HG03039 (cell line): Measurements from ENCODE around the gene CKM.
"Not testable (repeated sequence)": the region's sequence is repeated elsewhere in the genome, so short reads cannot be mapped to it uniquely, and the experiment has no call there.

ENCODE experiments used
- ATAC-seq: cut with Tn5 transposase; IDR thresholded peaks from one replicate; pipeline ENCODE4 v1.9.1; 2021; ENCODE audit warnings: mild to moderate bottlenecking, moderate library complexity; ENCODE audit not compliant: unreplicated experiment

CKM gene

GRCh38 chr19:45349430-45349941, 26.8 kb upstream of the CKM start:
- ATAC-seq: no peak

DNA sequence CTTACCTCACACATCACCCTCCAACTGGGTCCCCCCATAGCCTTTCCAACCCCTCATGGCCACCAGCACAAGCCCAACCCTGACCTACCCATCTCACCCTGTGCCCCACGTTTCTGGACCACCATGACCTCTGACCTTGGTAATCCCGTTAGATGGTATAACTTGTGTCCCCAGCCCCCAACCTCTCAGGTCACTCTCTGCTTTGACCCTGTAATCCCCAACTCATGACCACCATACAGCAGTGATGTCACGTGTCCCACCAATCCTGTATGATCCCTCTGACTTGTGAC, 26.4 kb upstream of the CKM start:
- ATAC-seq: no peak

DNA sequence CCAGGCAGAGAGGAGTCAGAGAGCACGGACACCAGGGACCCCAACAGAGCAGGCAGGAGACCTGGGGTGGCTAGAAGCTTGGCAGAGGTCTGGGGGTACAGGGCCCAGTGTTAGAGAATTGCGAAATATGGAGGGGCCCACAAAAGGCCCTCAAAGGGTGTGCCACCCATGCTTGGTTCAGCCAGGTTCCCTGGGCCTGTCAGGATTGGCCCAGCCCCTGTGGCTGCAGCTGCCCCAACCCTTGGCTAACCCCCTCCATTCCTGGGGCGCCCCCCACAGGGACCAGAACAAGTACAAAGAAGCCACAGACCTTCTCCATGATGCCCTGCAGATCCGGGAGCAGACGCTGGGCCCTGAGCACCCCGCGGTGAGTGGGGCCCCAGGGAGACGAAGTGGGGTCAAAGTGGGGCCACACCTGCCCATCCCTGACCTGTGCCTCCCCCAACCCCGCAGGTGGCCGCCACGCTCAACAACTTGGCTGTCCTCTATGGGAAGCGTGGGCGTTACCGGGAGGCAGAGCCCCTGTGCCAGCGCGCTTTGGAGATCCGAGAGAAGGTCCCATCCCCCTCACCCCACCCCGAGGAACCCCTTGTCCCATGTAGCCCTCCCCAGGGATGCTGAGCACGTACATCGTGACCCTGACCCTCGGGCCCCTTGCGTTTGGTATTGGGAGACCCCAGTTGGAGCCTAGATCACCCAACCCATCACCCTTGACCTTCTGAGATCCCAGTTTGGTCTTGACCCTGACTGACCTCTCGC, 25.9 kb upstream of the CKM start:
- no peak for ATAC-seq

DNA sequence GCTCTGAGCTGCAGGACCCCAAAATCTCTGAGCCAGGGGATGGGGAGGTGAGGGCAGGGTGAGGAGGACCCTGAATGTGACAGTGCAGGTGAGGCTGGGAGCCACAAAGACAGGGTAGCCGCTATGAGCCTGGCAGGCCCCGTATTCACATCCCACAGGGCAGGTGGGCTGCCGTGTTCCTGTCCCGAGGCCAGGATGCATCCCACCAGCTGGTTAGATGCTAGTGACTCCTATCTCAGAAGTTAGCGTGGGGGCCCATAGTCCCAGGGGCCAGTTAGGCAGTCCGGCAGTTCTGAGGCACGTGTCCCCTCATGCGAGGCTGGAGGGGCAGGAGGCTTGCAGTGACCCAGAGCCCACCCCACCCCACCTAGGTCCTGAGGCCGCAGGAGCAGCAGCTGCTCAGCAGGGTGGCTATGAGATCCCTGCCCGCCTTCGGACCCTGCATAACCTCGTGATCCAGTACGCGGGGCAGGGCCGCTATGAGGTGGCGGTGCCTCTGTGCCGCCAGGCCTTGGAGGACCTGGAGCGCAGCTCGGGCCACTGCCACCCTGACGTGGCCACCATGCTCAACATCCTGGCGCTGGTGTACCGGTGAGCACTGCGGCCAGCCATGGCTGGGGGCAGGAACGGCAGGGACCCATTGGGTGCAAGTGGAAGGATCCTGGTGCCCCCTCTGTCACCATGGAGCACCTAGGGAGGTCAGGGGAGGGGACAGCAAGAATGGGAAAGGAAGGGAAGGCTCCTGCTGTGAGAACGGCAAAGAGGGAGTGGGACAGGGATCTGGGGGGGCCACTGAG, 25.1 kb upstream of the CKM start:
- ATAC-seq: no peak

- ATAC-seq: no peak
These were observed 23.8 kb upstream of the CKM start for GRCh38 chr19:45346449-45346848.

- ATAC-seq: no peak
These were observed 22.8 kb upstream of the CKM start for GRCh38 chr19:45345506-45345860.

- ATAC-seq: no peak
These were observed 22.2 kb upstream of the CKM start for GRCh38 chr19:45344621-45345505.

DNA sequence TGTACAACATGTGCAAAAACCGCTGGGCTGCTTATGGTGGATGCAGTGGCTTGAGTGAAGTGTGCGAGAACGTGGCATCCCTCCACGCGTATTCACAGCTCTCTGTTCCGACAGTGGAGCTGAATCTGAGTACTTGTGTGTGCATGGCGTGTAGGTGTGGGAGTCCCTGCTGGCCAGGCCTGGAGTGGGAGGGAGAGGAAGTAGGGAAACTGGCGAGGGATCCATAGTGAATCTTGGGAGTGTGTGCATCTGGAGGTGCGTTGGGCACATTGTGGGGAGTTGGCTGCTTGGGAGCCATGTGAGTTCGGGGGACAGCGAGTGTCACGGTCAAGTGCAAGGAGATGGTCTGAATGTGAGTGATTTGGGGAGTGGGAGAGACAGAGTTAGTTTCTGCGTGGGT, 20.2 kb upstream of the CKM start:
- no peak for ATAC-seq

- ATAC-seq: no peak
These were observed 18.3 kb upstream of the CKM start for GRCh38 chr19:45340899-45341453.

DNA sequence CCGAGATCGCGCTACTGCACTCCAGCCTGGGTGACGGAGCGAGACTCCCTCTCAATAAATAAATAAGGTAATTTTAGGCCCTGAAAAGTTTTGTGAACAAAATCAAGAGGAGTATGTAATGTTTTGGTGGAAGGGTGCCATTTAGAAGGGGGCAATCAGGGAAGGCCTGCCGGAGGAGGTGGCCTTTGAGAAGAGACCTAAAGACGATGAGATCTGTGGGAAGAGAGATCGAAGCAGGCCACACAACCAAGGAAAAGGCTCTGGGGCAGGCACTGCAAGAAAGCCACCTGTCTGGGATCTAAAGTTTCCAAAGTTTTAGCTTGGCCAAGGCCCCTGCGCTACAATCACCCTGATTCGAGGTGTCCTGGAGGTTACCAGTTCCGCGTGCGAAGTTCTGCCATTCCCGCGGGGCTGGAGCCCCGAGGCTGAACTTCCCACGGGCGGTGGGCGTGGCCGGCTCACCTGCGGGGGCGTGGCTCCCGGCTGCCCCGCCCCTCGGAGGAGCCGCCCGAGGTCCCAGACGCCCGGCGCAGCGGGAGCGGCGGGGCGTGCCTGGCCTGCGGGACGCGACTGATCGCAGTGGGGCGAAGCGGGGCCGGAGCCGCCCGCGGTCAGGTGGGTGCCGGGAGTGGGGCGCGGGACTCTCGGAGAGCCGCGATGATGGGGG, 17.7 kb upstream of the CKM start, which contains the start of gene KLC3:
Gene KLC3 (plus strand): TSS at position 519 of the 667 bp plus-strand sequence. CDS start 4,792 bp downstream, outside the sequence.
- ATAC-seq: no peak

DNA sequence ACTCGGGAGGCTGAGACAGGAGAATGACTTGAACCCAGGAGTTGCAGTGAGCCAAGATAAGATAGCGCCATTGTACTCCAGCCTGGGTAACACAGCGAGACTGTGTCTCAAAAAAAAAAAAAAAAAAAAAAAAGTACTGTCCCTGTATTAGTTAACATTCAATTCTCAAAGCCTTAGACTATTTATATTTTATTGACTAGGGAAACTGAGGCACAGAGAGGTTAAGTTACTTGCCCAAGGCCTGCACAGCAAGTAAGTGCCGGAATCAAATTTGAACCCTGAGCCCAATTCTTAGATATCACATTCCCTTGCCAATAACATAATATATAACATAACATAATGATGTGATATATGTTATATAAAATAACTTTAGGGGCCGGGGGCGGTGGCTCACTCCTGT, 17.0 kb upstream of the CKM start:
- ATAC-seq: no peak

DNA sequence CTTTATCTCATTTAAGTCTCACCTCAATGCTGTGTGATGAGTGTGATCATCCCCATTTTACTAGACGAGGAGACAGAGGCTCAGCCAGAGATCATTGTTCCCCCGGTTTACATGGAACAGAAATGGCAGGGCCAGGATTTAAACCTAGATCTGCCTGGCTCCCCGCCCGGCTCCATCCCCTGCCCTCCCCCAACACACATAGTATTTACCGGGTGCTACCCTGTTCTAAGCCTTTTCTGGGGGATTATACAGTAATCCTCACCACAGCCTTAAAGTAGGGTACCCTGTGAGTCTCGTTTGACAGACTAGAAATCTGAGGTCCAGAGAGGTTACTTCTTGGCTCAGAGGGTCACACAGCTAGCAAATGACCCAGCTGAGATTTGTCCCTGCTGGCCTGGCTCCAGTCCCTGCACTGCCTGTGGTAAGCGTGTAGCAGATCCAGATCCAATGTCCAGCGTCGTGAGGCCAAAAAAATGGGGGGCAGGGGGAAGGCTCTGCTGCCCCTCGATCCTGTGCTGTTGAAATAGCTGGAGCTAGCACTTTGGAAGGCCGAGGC, 14.1 kb upstream of the CKM start:
- ATAC-seq: no peak

DNA sequence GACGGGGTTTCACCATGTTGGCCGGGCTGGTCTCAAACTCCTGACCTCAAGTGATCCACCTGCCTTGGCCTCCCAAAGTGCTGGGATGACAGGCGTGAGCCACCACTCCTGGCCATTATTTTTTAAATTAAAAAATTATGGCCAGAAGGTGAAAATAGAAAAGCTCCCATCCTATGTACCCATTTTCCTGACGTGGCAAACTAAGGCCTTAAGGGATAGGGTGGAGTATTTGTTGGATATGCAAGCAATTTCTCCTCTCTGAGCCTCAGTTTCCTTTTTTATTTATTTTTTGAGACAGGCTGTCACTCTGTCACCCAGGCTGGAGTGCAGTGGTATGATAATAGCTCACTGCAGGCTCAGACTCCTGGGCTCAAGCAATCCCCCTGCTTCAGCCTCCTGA, 12.2 kb upstream of the CKM start:
- not testable (repeated sequence) for ATAC-seq

GRCh38 chr19:45333609-45334303, 11.1 kb upstream of the CKM start:
- ATAC-seq: no peak

GRCh38 chr19:45331411-45331810, 8.7 kb upstream of the CKM start:
- no peak for ATAC-seq

DNA sequence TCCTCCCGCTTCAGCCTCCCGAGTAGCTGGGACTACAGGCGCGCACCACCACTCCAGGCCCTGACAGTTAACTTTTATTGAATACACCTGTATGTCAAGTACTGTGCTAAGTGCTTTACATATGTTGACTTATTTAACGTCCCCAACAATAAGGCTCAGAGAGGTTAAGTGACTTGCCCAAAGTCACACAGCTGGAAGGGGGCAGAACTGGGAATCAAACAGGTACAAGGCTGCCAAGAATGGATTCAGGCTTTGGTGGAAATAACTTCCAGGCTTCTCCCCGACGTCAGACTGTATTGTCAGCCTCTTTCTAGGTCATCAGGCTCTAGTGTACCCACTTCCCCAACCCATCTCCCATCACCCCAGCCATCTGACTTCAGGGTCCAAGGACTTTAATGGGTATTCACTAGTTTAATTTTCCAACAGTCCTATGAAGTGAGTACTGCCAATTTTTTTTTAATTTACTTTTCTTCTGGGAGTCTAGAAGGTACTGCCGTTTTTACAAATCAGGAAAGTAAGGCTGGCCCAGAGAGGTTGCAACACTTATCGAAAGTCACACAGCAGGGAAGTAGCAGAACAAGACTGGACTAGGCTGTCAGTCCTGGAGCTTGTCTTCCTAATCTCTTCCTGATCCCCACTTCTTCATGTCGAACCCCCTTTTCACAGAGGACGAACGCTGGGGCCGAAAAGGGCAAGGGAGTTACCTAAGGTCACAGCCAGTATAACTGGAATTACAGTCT, 4.9 kb upstream of the CKM start:
- no peak for ATAC-seq

- ATAC-seq: no peak
These were observed 1.8 kb upstream of the CKM start for GRCh38 chr19:45324349-45324907.

GRCh38 chr19:45323671-45324081, 1.0 kb upstream of the CKM start:
- ATAC-seq: no peak

DNA sequence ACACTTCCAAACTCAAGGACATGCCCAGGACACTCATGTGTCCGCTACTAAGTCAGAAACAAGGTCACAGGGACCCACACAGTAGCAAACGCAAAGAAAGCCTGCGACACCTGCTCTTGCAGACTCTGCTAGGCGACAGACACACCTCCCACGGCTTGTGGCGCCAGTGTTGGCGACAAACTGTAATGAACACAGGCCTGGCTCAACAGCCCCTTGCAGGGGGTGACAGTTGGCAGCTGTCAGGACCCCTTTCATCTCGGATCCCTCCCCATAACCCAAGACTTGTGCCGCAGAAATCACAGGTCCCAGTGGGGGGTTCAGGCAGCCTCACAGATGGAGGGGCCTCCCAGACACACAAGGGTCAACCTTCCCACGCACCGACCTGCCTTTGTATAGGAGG, 364 bp downstream of the CKM start:
- ATAC-seq: no peak
